A549 treated with Hydrocortisone at 1 μM for 4 hours (cell line): ENCODE measurements around the gene TMEM203. TPM values are rescaled to one million over a fixed set of nuclear protein-coding genes. Genes with fewer than 3 reads are reported as not detected.

Source experiments
- total RNA-seq: library from RNA; stranded (reverse); fragments of 200-300 nt; extraction: Qiagen RNA extraction; gene quantifications from 5 replicates; pipeline ENCODE4 v1.2.3, GENCODE V29; 2022

Gene TMEM203
- total RNA-seq: 35.3 to 45.9 TPM (median 45.0 TPM) in 5 replicates

GRCh38 chr9:137205126-137206069 lies at the start of gene TMEM203, which contains the start of gene NDOR1:
TMEM203 (minus strand) TSS chr9:137205648; CDS start chr9:137205414, 234 bp downstream.
NDOR1 (plus strand) TSS chr9:137205700; CDS start chr9:137205778, 78 bp downstream.

GRCh38 chr9:137254624-137255447 lies 49.4 kb upstream of the TMEM203 start, which contains the start of gene NELFB:
NELFB (plus strand) TSS chr9:137255327.

GRCh38 chr9:137251194-137251461 lies 45.7 kb upstream of the TMEM203 start, which contains the start of gene STPG3:
STPG3 (plus strand) TSS chr9:137251286; CDS start chr9:137251287, 1 bp downstream.

GRCh38 chr9:137240841-137241489 lies 35.5 kb upstream of the TMEM203 start, which contains the start of gene TUBB4B:
TUBB4B (plus strand) TSS chr9:137241287; CDS start chr9:137241361, 74 bp downstream.

GRCh38 chr9:137230705-137231371 lies 25.4 kb upstream of the TMEM203 start, which contains the start of gene SLC34A3:
SLC34A3 (plus strand) TSS chr9:137230901; CDS start chr9:137231703, 802 bp downstream.

GRCh38 chr9:137227054-137227852 lies 21.8 kb upstream of the TMEM203 start, which contains the start of gene RNF224:
RNF224 (plus strand) TSS chr9:137227502; CDS start chr9:137228336, 834 bp downstream.

GRCh38 chr9:137224830-137225694 lies 19.6 kb upstream of the TMEM203 start, which contains the start of gene CYSRT1:
CYSRT1 (plus strand) TSS chr9:137225174; CDS start chr9:137225622, 448 bp downstream.

GRCh38 chr9:137222190-137223077 lies 17.0 kb upstream of the TMEM203 start, which contains the start of gene RNF208:
RNF208 (minus strand) TSS chr9:137222240; CDS start chr9:137221212, 1,028 bp downstream.

GRCh38 chr9:137200311-137201204 lies 4.9 kb downstream of the TMEM203 start, which contains the start of gene TPRN:
TPRN (minus strand) TSS chr9:137200741; CDS start chr9:137200711, 30 bp downstream.

GRCh38 chr9:137188490-137189296 lies 16.8 kb downstream of the TMEM203 start, which contains the start of the genes ANAPC2 and SSNA1:
ANAPC2 (minus strand) TSS chr9:137188560; CDS start chr9:137188532, 28 bp downstream.
SSNA1 (plus strand) TSS chr9:137188676; CDS start chr9:137188727, 51 bp downstream.

GRCh38 chr9:137169896-137170358 lies 35.5 kb downstream of the TMEM203 start, which contains the start of gene LRRC26:
LRRC26 (minus strand) TSS chr9:137170051; CDS start chr9:137169943, 108 bp downstream.

Other genes starting within 250 kb of the TMEM203 start
- gene PTGDS, start 228.1 kb downstream of the TMEM203 start, total RNA-seq: 0.55 to 0.77 TPM (median 0.67 TPM) in 5 replicates
- gene LCNL1, start 222.7 kb downstream of the TMEM203 start, total RNA-seq: 0.08 to 0.16 TPM (median 0.13 TPM) in 5 replicates
- gene PAXX, start 213.2 kb downstream of the TMEM203 start, total RNA-seq: 46.7 to 85.5 TPM (median 74.2 TPM) in 5 replicates
- 2.3 to 5.7 TPM (median 4.6 TPM) in 5 replicates for gene CLIC3, start 209.1 kb downstream of the TMEM203 start, total RNA-seq
- 22.8 to 26.7 TPM (median 24.4 TPM) in 5 replicates for gene ABCA2, start 177.4 kb downstream of the TMEM203 start, total RNA-seq
- 0.05 to 0.08 TPM (median 0.06 TPM) in 4 of 5 replicates, not detected in the other for gene FUT7, start 173.6 kb downstream of the TMEM203 start, total RNA-seq
- 44.0 to 83.3 TPM (median 79.5 TPM) in 5 replicates for gene NPDC1, start 159.5 kb downstream of the TMEM203 start, total RNA-seq
- 3.3 to 4.5 TPM (median 3.5 TPM) in 5 replicates for gene ENTPD2, start 151.6 kb downstream of the TMEM203 start, total RNA-seq
- 17.6 to 24.7 TPM (median 21.7 TPM) in 5 replicates for gene SAPCD2, start 135.1 kb downstream of the TMEM203 start, total RNA-seq
- 10.8 to 13.9 TPM (median 11.0 TPM) in 5 replicates for gene UAP1L1, start 128.1 kb downstream of the TMEM203 start, total RNA-seq
- 48.0 to 53.7 TPM (median 49.8 TPM) in 5 replicates for gene MAN1B1, start 118.7 kb downstream of the TMEM203 start, total RNA-seq
- gene DPP7, start 90.9 kb downstream of the TMEM203 start, total RNA-seq: 70.6 to 111 TPM (median 110 TPM) in 5 replicates
- 0.22 to 0.66 TPM (median 0.45 TPM) in 5 replicates for gene GRIN1, start 66.5 kb downstream of the TMEM203 start, total RNA-seq
- gene LRRC26, start 35.6 kb downstream of the TMEM203 start, total RNA-seq: 0.41 to 1.7 TPM (median 0.93 TPM) in 5 replicates
- gene TMEM210, start 33.6 kb downstream of the TMEM203 start, total RNA-seq: not detected in 5 replicates
- gene ANAPC2, start 17.1 kb downstream of the TMEM203 start, total RNA-seq: 26.9 to 35.9 TPM (median 31.9 TPM) in 5 replicates
- 92.8 to 153 TPM (median 142 TPM) in 5 replicates for gene SSNA1, start 17.0 kb downstream of the TMEM203 start, total RNA-seq
- gene TPRN, start 4.9 kb downstream of the TMEM203 start, total RNA-seq: 9.2 to 11.6 TPM (median 10.2 TPM) in 5 replicates
- 14.8 to 16.5 TPM (median 15.2 TPM) in 5 replicates for gene NDOR1, start 52 bp upstream of the TMEM203 start, total RNA-seq
- gene RNF208, start 16.6 kb upstream of the TMEM203 start, total RNA-seq: 1.2 to 1.9 TPM (median 1.7 TPM) in 5 replicates
- 3.0 to 5.5 TPM (median 4.2 TPM) in 5 replicates for gene CYSRT1, start 19.5 kb upstream of the TMEM203 start, total RNA-seq
- 0.07 to 0.24 TPM (median 0.14 TPM) in 5 replicates for gene RNF224, start 21.9 kb upstream of the TMEM203 start, total RNA-seq
- 0.05 to 0.16 TPM (median 0.07 TPM) in 4 of 5 replicates, not detected in the other for gene SLC34A3, start 25.3 kb upstream of the TMEM203 start, total RNA-seq
- gene TUBB4B, start 35.6 kb upstream of the TMEM203 start, total RNA-seq: 681 to 782 TPM (median 752 TPM) in 5 replicates
- not detected in 5 replicates for gene STPG3, start 45.6 kb upstream of the TMEM203 start, total RNA-seq
- gene NELFB, start 49.7 kb upstream of the TMEM203 start, total RNA-seq: 52.4 to 60.5 TPM (median 56.8 TPM) in 5 replicates
- gene TOR4A, start 72.1 kb upstream of the TMEM203 start, total RNA-seq: 19.9 to 27.5 TPM (median 25.0 TPM) in 5 replicates
- 2.5 to 5.1 TPM (median 3.9 TPM) in 5 replicates for gene NRARP, start 96.6 kb upstream of the TMEM203 start, total RNA-seq
- 4.4 to 6.8 TPM (median 6.5 TPM) in 5 replicates for gene EXD3, start 217.5 kb upstream of the TMEM203 start, total RNA-seq
- gene NOXA1, start 217.7 kb upstream of the TMEM203 start, total RNA-seq: 0.79 to 1.8 TPM (median 1.7 TPM) in 5 replicates
- 0.09 to 0.24 TPM (median 0.14 TPM) in 5 replicates for gene ENTPD8, start 235.7 kb upstream of the TMEM203 start, total RNA-seq